Mucosa of rectum (tissue), 2 donors: Measurements from ENCODE around the gene SLC25A24.
"Not testable (repeated sequence)": the region's sequence is repeated elsewhere in the genome, so short reads cannot be mapped to it uniquely, and the experiment has no call there.

Experiments
- H3K27ac ChIP-seq, 2 donors: one replicate each; pipeline ENCODE4 v1.7.0; 2013; ENCODE audit warnings: inconsistent platforms in 2 of 2, low read depth in 2 of 2, low read length in 2 of 2
- H3K27me3 ChIP-seq, 2 donors: one replicate each; pipeline ENCODE4 v1.7.0; 2013; ENCODE audit warnings: low read length in 2 of 2; ENCODE audit not compliant: control insufficient read depth in 2 of 2, insufficient read depth in 2 of 2
- H3K36me3 ChIP-seq, 2 donors: one replicate each; pipeline ENCODE4 v1.7.0; 2013; ENCODE audit warnings: low read length in 2 of 2; ENCODE audit not compliant: control insufficient read depth in 2 of 2, insufficient read depth in 2 of 2
- H3K4me1 ChIP-seq, 2 donors: one replicate each; pipeline ENCODE4 v1.7.0; 2013; ENCODE audit warnings: low read length in 2 of 2, mild to moderate bottlenecking in 1 of 2; ENCODE audit not compliant: control insufficient read depth in 2 of 2, insufficient read depth in 2 of 2
- H3K4me3 ChIP-seq, 2 donors: one replicate each; pipeline ENCODE4 v1.7.0; 2013; ENCODE audit warnings: low read length in 2 of 2
- H3K9ac ChIP-seq, 2 donors: one replicate each; pipeline ENCODE4 v1.7.0; 2013; ENCODE audit warnings: low read length in 2 of 2, low read depth in 1 of 2, mild to moderate bottlenecking in 1 of 2
- H3K9me3 ChIP-seq, 2 donors: one replicate each; pipeline ENCODE4 v1.7.0; 2013; ENCODE audit warnings: low read length in 2 of 2; ENCODE audit not compliant: control insufficient read depth in 2 of 2
- donor health status: healthy.
- donor health status: Normal muscosa, but diverticular disease.

The SLC25A24 gene

GRCh38 chr1:108199781-108200686 is at the start of gene SLC25A24:
Gene SLC25A24 (minus strand): TSS chr1:108200343. CDS start chr1:108200138, 205 bp downstream.
- peak within 1 kb of the TSS; percentile 84 to 89 for H3K4me3 ChIP-seq
- peaks cover 3 to 12% of the 10 kb centered on the region in 2 donors for H3K36me3 ChIP-seq
- peak within 1 kb of the TSS; percentile 93 to 96 for H3K9ac ChIP-seq
- H3K4me1 ChIP-seq = peaks cover 7 to 20% of the 10 kb centered on the region in 2 donors
- H3K27ac ChIP-seq = peak within 1 kb of the TSS; percentile 98
- H3K9me3 ChIP-seq = no peaks in the 10 kb centered on the region
- no peaks in the 10 kb centered on the region for H3K27me3 ChIP-seq

- H3K4me3 ChIP-seq, H3K4me1 ChIP-seq, H3K36me3 ChIP-seq, H3K9me3 ChIP-seq, H3K27ac ChIP-seq, H3K9ac ChIP-seq, H3K27me3 ChIP-seq: not testable (repeated sequence)
Measured at GRCh38 chr1:108243976-108244375, 43.8 kb upstream of the SLC25A24 start, which contains the start of gene NBPF4. Gene NBPF4 (minus strand): TSS chr1:108244076. CDS start chr1:108243761, 315 bp downstream.

DNA sequence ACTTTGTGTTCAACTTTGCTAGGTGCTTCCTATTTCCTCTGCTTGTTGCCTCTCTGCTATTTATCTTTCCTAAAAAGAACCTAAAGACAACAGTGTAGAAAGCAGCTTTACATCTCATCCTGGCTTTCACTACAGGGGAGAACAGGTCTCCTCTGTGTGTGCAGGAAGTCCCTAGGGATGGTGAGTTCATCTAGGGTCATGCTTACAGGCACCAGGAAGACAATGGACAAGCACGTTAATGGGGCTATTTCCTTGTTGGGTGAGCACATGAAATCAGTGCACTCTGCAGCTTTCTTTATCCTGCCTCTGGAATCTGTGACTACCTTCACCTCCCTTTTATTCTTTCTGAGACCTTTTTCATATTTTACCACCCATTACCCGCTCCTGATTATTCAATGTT is 39.3 kb upstream of the SLC25A24 start:
- not testable (repeated sequence) for H3K27me3 ChIP-seq, H3K27ac ChIP-seq, H3K9ac ChIP-seq, H3K36me3 ChIP-seq, H3K4me1 ChIP-seq, H3K4me3 ChIP-seq, H3K9me3 ChIP-seq

DNA sequence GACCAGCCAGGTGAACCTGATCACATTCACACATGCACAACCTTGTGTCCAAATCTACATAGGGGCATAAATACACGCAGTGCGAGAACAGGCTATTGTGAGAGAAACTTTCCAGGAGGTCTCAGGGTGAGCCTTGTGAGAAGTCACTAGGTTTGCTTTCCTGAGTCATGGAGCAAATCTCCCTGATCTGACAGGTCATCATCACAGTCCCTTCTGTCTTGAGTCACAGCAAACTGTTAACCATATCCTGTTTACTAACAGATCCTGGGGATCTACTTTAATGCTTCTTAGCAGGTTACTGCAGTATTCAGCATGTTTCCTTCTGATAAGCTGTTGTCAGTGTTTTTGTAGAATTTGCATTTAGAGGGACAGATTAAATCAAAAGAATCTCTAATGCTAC is 35.2 kb upstream of the SLC25A24 start:
- H3K4me1 ChIP-seq, H3K4me3 ChIP-seq, H3K9ac ChIP-seq, H3K27ac ChIP-seq, H3K27me3 ChIP-seq, H3K9me3 ChIP-seq, H3K36me3 ChIP-seq: not testable (repeated sequence)

DNA sequence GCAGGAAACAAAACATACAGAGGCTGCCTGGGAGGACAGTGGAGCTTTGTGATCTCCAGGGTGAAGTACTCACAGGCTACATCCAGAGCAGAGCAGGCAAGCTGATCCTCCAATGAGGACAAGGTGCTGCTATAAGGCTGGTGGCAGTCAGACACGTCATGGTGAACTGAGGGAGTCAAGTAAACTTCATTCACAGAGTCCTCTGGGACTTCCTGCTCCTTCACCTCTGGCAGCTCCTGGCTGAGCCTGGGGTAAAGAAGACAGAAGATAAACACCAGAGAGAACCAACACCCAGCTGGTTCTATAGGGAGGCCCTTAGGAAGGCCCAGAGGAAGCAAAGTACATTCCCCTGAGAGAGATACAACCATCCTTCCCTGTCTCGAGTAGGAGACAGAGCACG is 32.0 kb upstream of the SLC25A24 start:
- H3K4me1 ChIP-seq, H3K27ac ChIP-seq, H3K9me3 ChIP-seq, H3K4me3 ChIP-seq, H3K36me3 ChIP-seq, H3K27me3 ChIP-seq, H3K9ac ChIP-seq: not testable (repeated sequence)

DNA sequence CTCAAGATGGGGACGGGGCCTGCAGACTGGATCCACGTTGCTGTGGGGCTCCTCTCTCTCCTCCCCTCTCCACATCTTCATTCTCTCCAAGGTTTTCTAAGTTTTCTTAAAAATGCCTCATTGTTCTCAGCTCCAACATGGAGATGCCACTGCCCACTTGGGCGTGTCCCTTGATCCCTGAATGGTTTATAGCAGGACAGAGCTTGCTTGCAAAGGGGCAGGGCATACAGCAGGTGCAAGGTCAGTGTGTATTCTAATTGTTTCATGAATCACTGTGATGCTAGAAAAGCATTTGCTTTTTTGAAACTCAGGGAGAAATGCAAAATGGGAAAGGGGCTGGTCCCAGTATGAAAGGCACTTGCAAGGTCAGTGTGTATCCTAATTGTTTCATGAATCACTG is 29.8 kb upstream of the SLC25A24 start:
- not testable (repeated sequence) for H3K9ac ChIP-seq, H3K9me3 ChIP-seq, H3K4me1 ChIP-seq, H3K27ac ChIP-seq, H3K36me3 ChIP-seq, H3K27me3 ChIP-seq, H3K4me3 ChIP-seq

DNA sequence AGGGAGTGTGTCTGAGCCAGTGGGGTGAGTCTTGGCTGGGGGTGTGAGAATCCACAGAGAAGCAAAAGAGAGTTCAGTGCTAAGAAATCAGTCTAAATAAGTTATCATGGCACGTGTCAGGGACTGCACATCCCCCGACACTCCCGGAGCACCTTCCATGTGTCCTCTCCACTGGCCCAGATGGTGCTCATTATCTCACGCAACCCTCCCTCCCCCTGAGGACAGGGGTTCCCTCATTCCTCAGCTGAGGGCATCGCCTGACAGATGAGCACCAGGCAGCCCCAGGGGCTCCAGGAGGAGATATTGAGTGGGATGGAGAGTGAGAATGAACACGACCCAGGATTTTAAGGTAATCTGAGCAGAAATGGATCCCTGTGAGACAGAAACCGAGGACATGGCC is 27.6 kb upstream of the SLC25A24 start:
- H3K9me3 ChIP-seq, H3K4me1 ChIP-seq, H3K9ac ChIP-seq, H3K4me3 ChIP-seq, H3K27ac ChIP-seq, H3K27me3 ChIP-seq, H3K36me3 ChIP-seq: not testable (repeated sequence)

GRCh38 chr1:108226855-108227254 is 26.7 kb upstream of the SLC25A24 start:
- not testable (repeated sequence) for H3K36me3 ChIP-seq, H3K4me1 ChIP-seq, H3K27me3 ChIP-seq, H3K9me3 ChIP-seq, H3K9ac ChIP-seq, H3K4me3 ChIP-seq, H3K27ac ChIP-seq

GRCh38 chr1:108223226-108223625 is 23.1 kb upstream of the SLC25A24 start:
- H3K4me1 ChIP-seq, H3K9ac ChIP-seq, H3K36me3 ChIP-seq, H3K4me3 ChIP-seq, H3K27ac ChIP-seq, H3K27me3 ChIP-seq, H3K9me3 ChIP-seq: not testable (repeated sequence)

DNA sequence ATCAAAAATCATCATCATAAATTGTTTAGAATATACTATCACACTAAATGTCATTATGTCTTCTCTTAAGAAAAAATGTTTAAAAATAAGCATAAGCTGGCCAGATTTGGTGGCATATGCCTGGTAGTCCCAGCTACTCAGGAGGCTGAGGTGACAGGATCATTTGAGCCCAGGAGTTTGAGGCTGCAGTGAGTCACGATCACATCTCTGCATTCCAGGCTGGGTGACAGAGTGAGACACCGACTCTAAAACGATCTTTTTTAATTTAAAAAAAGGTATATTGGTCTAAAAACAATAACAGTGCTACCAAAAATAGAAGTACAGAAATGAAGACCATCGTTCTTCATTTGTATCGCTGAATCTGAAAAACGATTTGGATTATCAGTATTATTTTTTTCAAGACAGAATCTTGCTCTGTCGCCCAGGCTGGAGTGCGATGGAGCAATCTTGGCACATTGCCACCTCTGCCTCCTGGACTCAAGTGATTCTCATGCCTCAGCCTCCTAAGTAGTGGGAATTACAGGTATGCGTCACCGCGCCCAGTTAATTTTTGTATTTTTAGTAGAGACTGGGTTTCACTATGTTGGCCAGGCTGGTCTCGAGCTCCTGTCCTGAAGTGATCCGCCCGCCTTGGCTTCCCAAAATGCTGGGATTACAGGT is 17.5 kb upstream of the SLC25A24 start:
- not testable (repeated sequence) for H3K4me1 ChIP-seq, H3K36me3 ChIP-seq

More for the DNA sequence above, 17.5 kb upstream of the SLC25A24 start:
- H3K27me3 ChIP-seq, H3K9ac ChIP-seq, H3K27ac ChIP-seq, H3K4me3 ChIP-seq, H3K9me3 ChIP-seq: not testable (repeated sequence)
